Erythroblast (primary cell): Measurements from ENCODE around the gene RIPPLY1.
"Not testable (repeated sequence)": the region's sequence is repeated elsewhere in the genome, so short reads cannot be mapped to it uniquely, and the experiment has no call there.

Experiments used
- DNase-seq, 2 experiments: peaks; one replicate each; lab custom pipeline; 2025; lab: John Stamatoyannopoulos, UW
- GATA1 ChIP-seq: IDR thresholded peaks from 2 replicates; pipeline ENCODE4 v1.6.1; 2011; ENCODE audit warnings: low read depth, mild to moderate bottlenecking, control low read depth, low read length, moderate library complexity
- POLR2A ChIP-seq: IDR thresholded peaks from 2 replicates; pipeline ENCODE4 v1.6.1; 2011; ENCODE audit warnings: mild to moderate bottlenecking, low read length

The RIPPLY1 gene

GRCh38 chrX:106899276-106899675, 3.9 kb downstream of the RIPPLY1 start:
- DNase-seq = no peak
- TF ChIP-seq GATA1 (no peak), POLR2A (no peak)

- DNase-seq = peak; percentile 10 to 32
- TF ChIP-seq GATA1 (no peak), POLR2A (no peak)
These were observed 4.7 kb downstream of the RIPPLY1 start for GRCh38 chrX:106898462-106898861.

- no peak for DNase-seq
- TF ChIP-seq POLR2A (no peak), GATA1 (no peak)
These were observed 5.9 kb downstream of the RIPPLY1 start for GRCh38 chrX:106897259-106897658.

- peak in 1 of 2 experiments; percentile 0 for DNase-seq
- TF ChIP-seq POLR2A (no peak), GATA1 (no peak)
These were observed 8.1 kb downstream of the RIPPLY1 start for GRCh38 chrX:106894978-106895452.

GRCh38 chrX:106894392-106894909, 8.7 kb downstream of the RIPPLY1 start:
- TF ChIP-seq POLR2A = no peak
- no peak for TF ChIP-seq GATA1
- DNase-seq = peak; percentile 40 to 59

- TF ChIP-seq GATA1 (no peak), POLR2A (no peak)
These were observed 11.2 kb downstream of the RIPPLY1 start for GRCh38 chrX:106891762-106892460.

GRCh38 chrX:106889468-106889867, 13.7 kb downstream of the RIPPLY1 start:
- no peak for DNase-seq
- TF ChIP-seq POLR2A = no peak
- TF ChIP-seq GATA1 = no peak

More at GRCh38 chrX:106891762-106892460, 11.2 kb downstream of the RIPPLY1 start:
- no peak for DNase-seq

GRCh38 chrX:106875151-106875550, 28.0 kb downstream of the RIPPLY1 start:
- no peak for DNase-seq
- TF ChIP-seq POLR2A (no peak), GATA1 (no peak)

GRCh38 chrX:106874075-106874474, 29.1 kb downstream of the RIPPLY1 start:
- TF ChIP-seq GATA1 (no peak), POLR2A (no peak)
- DNase-seq = peak; percentile 12 to 48

GRCh38 chrX:106872796-106873195, 30.3 kb downstream of the RIPPLY1 start:
- not testable (repeated sequence) for DNase-seq

GRCh38 chrX:106863697-106864096, 39.4 kb downstream of the RIPPLY1 start:
- no peak for TF ChIP-seq POLR2A
- TF ChIP-seq GATA1 = no peak
- DNase-seq = no peak

- TF ChIP-seq POLR2A (no peak), GATA1 (no peak)
- DNase-seq = peak; percentile 2 to 10
These were observed 40.0 kb downstream of the RIPPLY1 start for GRCh38 chrX:106862972-106863688.
